Tibial artery (tissue), 4 donors: ENCODE results near the gene PARD6B.
A peak's percentile ranks its signal among the peaks of the same experiment; 100 is the strongest.

Source experiments
- DNase-seq, 2 donors: peaks; one replicate each; pipeline ENCODE4 v3.0.0-alpha.2; 2019
- H3K27ac ChIP-seq, 2 donors: fragments of 200-600 bp; sonication (generic) in 1 of 2; 1 replicate in 1 of 2; 2 replicates in 1 of 2; pipeline ENCODE4 v1.5.1; 2018 to 2019; ENCODE audit warnings: mild to moderate bottlenecking in 1 of 2
- H3K27me3 ChIP-seq, 2 donors: fragments of 200-600 bp; sonication (generic) in 1 of 2; one replicate each; pipeline versions ENCODE4 v1.5.1 to v1.6.0; 2016 to 2019
- H3K36me3 ChIP-seq, 3 donors: fragments of 200-600 bp; sonication (generic) in 2 of 3; one replicate each; pipeline ENCODE4 v1.5.1; 2016 to 2019; ENCODE audit warnings: mild to moderate bottlenecking in 2 of 3
- H3K4me1 ChIP-seq, 4 donors: fragments of 200-600 bp; sonication (generic) in 2 of 4; 1 replicate in 3 of 4; 2 replicates in 1 of 4; pipeline ENCODE4 v1.5.1; 2016 to 2019
- H3K4me3 ChIP-seq, 2 donors: fragments of 200-600 bp; sonication (generic) in 1 of 2; 1 replicate in 1 of 2; 2 replicates in 1 of 2; pipeline ENCODE4 v1.5.1; 2018 to 2019; ENCODE audit warnings: mild to moderate bottlenecking in 2 of 2
- H3K9me3 ChIP-seq, 3 donors: fragments of 200-600 bp; sonication (generic) in 1 of 3; one replicate each; pipeline ENCODE4 v1.5.1; 2016 to 2019
- CTCF ChIP-seq, 2 experiments: fragments of 200-600 bp in 1 of 2; fragments of 450-650 bp in 1 of 2; IDR thresholded peaks; one replicate each; pipeline ENCODE4 v1.5.1; 2017 to 2019; ENCODE audit warnings: antibody characterized with exemption in 2 of 2, mild to moderate bottlenecking in 1 of 2, moderate library complexity in 1 of 2
- intact Hi-C: fragments of 100-400 bp; cut with DNase I; formaldehyde crosslinking; loops from one replicate; pipeline ENCODE4 v1.15.0; 2023; ENCODE audit warnings: low total_unique reads

PARD6B gene

GRCh38 chr20:50715694-50716093 lies 15.7 kb upstream of the PARD6B start:
- no peaks in the 10 kb centered on the region for H3K9me3 ChIP-seq
- intact Hi-C loops, result no loop called here

GRCh38 chr20:50716518-50716917 lies 14.9 kb upstream of the PARD6B start:
- TF ChIP-seq CTCF (IDR thresholded peaks at IDR 0.05), result no peak

More at GRCh38 chr20:50715694-50716093, 15.7 kb upstream of the PARD6B start:
- Histone ChIP-seq H3K36me3 (no peaks in the 10 kb centered on the region), H3K27me3 (no peaks in the 10 kb centered on the region), H3K4me3 (no peak overlapping the region), H3K4me1 (peaks cover 0 to 12% (median 0%) of the 10 kb centered on the region in 4 donors), H3K27ac (no peak overlapping the region)
- TF ChIP-seq CTCF (IDR thresholded peaks at IDR 0.05), result no peak
- peak in 1 of 2 donors; percentile 20 for DNase-seq

GRCh38 chr20:50717312-50717711 lies 14.1 kb upstream of the PARD6B start:
- no peak overlapping the region for H3K4me3 ChIP-seq
- H3K27me3 ChIP-seq, result no peaks in the 10 kb centered on the region
- no peak for TF ChIP-seq CTCF (IDR thresholded peaks at IDR 0.05)
- intact Hi-C loops, result no loop called here
- no peaks in the 10 kb centered on the region for H3K9me3 ChIP-seq
- no peaks in the 10 kb centered on the region for H3K36me3 ChIP-seq
- no peak overlapping the region for H3K27ac ChIP-seq
- H3K4me1 ChIP-seq, result peaks cover 0 to 25% (median 5%) of the 10 kb centered on the region in 4 donors
- DNase-seq, result peak in 1 of 2 donors; percentile 11

More at GRCh38 chr20:50716518-50716917, 14.9 kb upstream of the PARD6B start:
- H3K27ac ChIP-seq, result no peak overlapping the region
- DNase-seq, result no peak
- no peaks in the 10 kb centered on the region for H3K36me3 ChIP-seq
- no peaks in the 10 kb centered on the region for H3K27me3 ChIP-seq
- H3K9me3 ChIP-seq, result no peaks in the 10 kb centered on the region
- no peak overlapping the region for H3K4me3 ChIP-seq
- intact Hi-C loops, result no loop called here
- H3K4me1 ChIP-seq, result peaks cover 0 to 20% (median 2%) of the 10 kb centered on the region in 4 donors

- no peaks in the 10 kb centered on the region for H3K36me3 ChIP-seq
- no peak for TF ChIP-seq CTCF (IDR thresholded peaks at IDR 0.05)
- intact Hi-C loops, result no loop called here
- H3K27ac ChIP-seq, result peak overlapping the region; percentile 49 to 56
- H3K27me3 ChIP-seq, result no peaks in the 10 kb centered on the region
- H3K9me3 ChIP-seq, result no peaks in the 10 kb centered on the region
- no peak overlapping the region for H3K4me3 ChIP-seq
- DNase-seq, result peak in 1 of 2 donors; percentile 55
- peaks cover 0 to 33% (median 9%) of the 10 kb centered on the region in 4 donors for H3K4me1 ChIP-seq
Observed at GRCh38 chr20:50717974-50718761, 13.2 kb upstream of the PARD6B start.

GRCh38 chr20:50719328-50719727 lies 12.1 kb upstream of the PARD6B start:
- DNase-seq, result no peak
- no peaks in the 10 kb centered on the region for H3K36me3 ChIP-seq
- intact Hi-C loops, result no loop called here
- no peaks in the 10 kb centered on the region for H3K27me3 ChIP-seq
- H3K4me1 ChIP-seq, result peaks cover 0 to 45% (median 13%) of the 10 kb centered on the region in 4 donors
- peak overlapping the region; percentile 5 to 85 for H3K27ac ChIP-seq
- no peak overlapping the region for H3K4me3 ChIP-seq
- H3K9me3 ChIP-seq, result no peaks in the 10 kb centered on the region
- TF ChIP-seq CTCF (IDR thresholded peaks at IDR 0.05), result no peak
